Thoracic aorta endothelial cell (primary cell): ENCODE data around the gene DHFR2. TPM values are rescaled to one million over a fixed set of nuclear protein-coding genes. Genes with fewer than 3 reads are reported as not detected.

Experiments
- total RNA-seq: library from RNA; depleted of rRNA; stranded (reverse); fragments of >200 nt; gene quantifications from 2 replicates; pipeline ENCODE4 v1.2.3, GENCODE V29; 2012

Gene DHFR2
- total RNA-seq = 4.9 and 5.3 TPM in 2 replicates

GRCh38 chr3:94062513-94063404 lies at the start of gene DHFR2, which contains the start of gene NSUN3:
Gene DHFR2, minus strand, starts transcription at chr3:94062916. Its CDS starts 1,405 bp downstream, at chr3:94061511.
Gene NSUN3, plus strand, starts transcription at chr3:94063061. Its CDS starts 66 bp downstream, at chr3:94063127.

GRCh38 chr3:94028093-94028837 lies 34.5 kb downstream of the DHFR2 start, which contains the start of gene STX19:
Gene STX19, minus strand, starts transcription at chr3:94028597. Its CDS starts 13,328 bp downstream, at chr3:94015269.

Other genes with a start within 250 kb of the DHFR2 start
- gene PROS1, start 89.0 kb downstream of the DHFR2 start, total RNA-seq = 14.6 and 15.6 TPM in 2 replicates
- gene ARL13B, start 82.8 kb downstream of the DHFR2 start, total RNA-seq = 14.6 and 16.3 TPM in 2 replicates
- gene STX19, start 34.3 kb downstream of the DHFR2 start, total RNA-seq = not detected in 2 replicates
- 15.7 and 16.4 TPM in 2 replicates for gene NSUN3, start 145 bp upstream of the DHFR2 start, total RNA-seq